ENCODE measurements around the gene SLC35E1.
"Not testable (repeated sequence)": the region's sequence is repeated elsewhere in the genome, so short reads cannot be mapped to it uniquely, and the experiment has no call there.

Gene SLC35E1

GRCh38 chr19:16548956-16549355, 23.3 kb downstream of the SLC35E1 start:
- H3K27me3 ChIP-seq (ENCODE audit: control insufficient read depth, low read length): no peaks in the 10 kb centered on the region
- no peak for TF ChIP-seq CTCF (IDR thresholded peaks at IDR 0.05; ENCODE audit: low read depth, low read length, poor library complexity, severe bottlenecking)
- TF ChIP-seq EZH2phosphoT487 (IDR thresholded peaks at IDR 0.05; ENCODE audit: borderline replicate concordance, low read length): no peak
- H3K4me2 ChIP-seq (ENCODE audit: low read length): no peak overlapping the region
- peaks cover 35% of the 10 kb centered on the region for H3K4me1 ChIP-seq (ENCODE audit: control insufficient read depth, low read length)
- H3K27ac ChIP-seq (ENCODE audit: low read depth, low read length): no peak overlapping the region
- H3F3A ChIP-seq (ENCODE audit: control insufficient read depth, insufficient read depth): peaks cover 22% of the 10 kb centered on the region
- H3K9me3 ChIP-seq (ENCODE audit: control insufficient read depth, insufficient read depth, low read length): no peaks in the 10 kb centered on the region
- H3K36me3 ChIP-seq (ENCODE audit: control insufficient read depth, low read length): peaks cover 35% of the 10 kb centered on the region
- no peak overlapping the region for H3K4me3 ChIP-seq (ENCODE audit: low read length)
- no peaks in the 10 kb centered on the region for H3K9me2 ChIP-seq (replicated peaks; ENCODE audit: control insufficient read depth, low read length)
- peaks cover 44% of the 10 kb centered on the region for H3K79me2 ChIP-seq (ENCODE audit: control insufficient read depth, low read length)
- no peaks in the 10 kb centered on the region; the same call in 1 of the 2 replicates for H4K20me1 ChIP-seq (ENCODE audit: control insufficient read depth, insufficient read depth, low read depth, low read length)

GRCh38 chr19:16544473-16545231, 27.6 kb downstream of the SLC35E1 start:
- Histone ChIP-seq H4K20me1 (ENCODE audit: control insufficient read depth, insufficient read depth, low read depth, low read length) (peaks cover 15% of the 10 kb centered on the region), H3K4me2 (ENCODE audit: low read length) (peak overlapping the region; percentile 86), H3K27ac (ENCODE audit: low read depth, low read length) (peak overlapping the region; percentile 77), H3K4me3 (ENCODE audit: low read length) (peak overlapping the region; percentile 48), H3K9me2 (replicated peaks; ENCODE audit: control insufficient read depth, low read length) (no peaks in the 10 kb centered on the region), H3K27me3 (ENCODE audit: control insufficient read depth, low read length) (no peaks in the 10 kb centered on the region), H3K9me3 (ENCODE audit: control insufficient read depth, insufficient read depth, low read length) (no peaks in the 10 kb centered on the region), H3K4me1 (ENCODE audit: control insufficient read depth, low read length) (peaks cover 60% of the 10 kb centered on the region), H3F3A (ENCODE audit: control insufficient read depth, insufficient read depth) (peaks cover 31% of the 10 kb centered on the region), H3K79me2 (ENCODE audit: control insufficient read depth, low read length) (peaks cover 84% of the 10 kb centered on the region), H3K36me3 (ENCODE audit: control insufficient read depth, low read length) (peaks cover 43% of the 10 kb centered on the region)
- TF ChIP-seq CTCF (IDR thresholded peaks at IDR 0.05; ENCODE audit: low read depth, low read length, poor library complexity, severe bottlenecking) (no peak), EZH2phosphoT487 (IDR thresholded peaks at IDR 0.05; ENCODE audit: borderline replicate concordance, low read length) (no peak)

- not testable (repeated sequence) for H3K27me3 ChIP-seq (ENCODE audit: control insufficient read depth, low read length); H3K9me3 ChIP-seq (ENCODE audit: control insufficient read depth, insufficient read depth, low read length); H3K9me2 ChIP-seq (replicated peaks; ENCODE audit: control insufficient read depth, low read length)
- Histone ChIP-seq H3F3A (ENCODE audit: control insufficient read depth, insufficient read depth) (peaks cover 29% of the 10 kb centered on the region), H3K27ac (ENCODE audit: low read depth, low read length) (peak overlapping the region; percentile 77), H3K4me1 (ENCODE audit: control insufficient read depth, low read length) (peaks cover 67% of the 10 kb centered on the region), H3K79me2 (ENCODE audit: control insufficient read depth, low read length) (peaks cover 86% of the 10 kb centered on the region), H3K4me2 (ENCODE audit: low read length) (peak overlapping the region; percentile 86), H3K4me3 (ENCODE audit: low read length) (peak overlapping the region; percentile 100), H4K20me1 (ENCODE audit: control insufficient read depth, insufficient read depth, low read depth, low read length) (peaks cover 19% of the 10 kb centered on the region), H3K36me3 (ENCODE audit: control insufficient read depth, low read length) (peaks cover 45% of the 10 kb centered on the region)
Observed at GRCh38 chr19:16543734-16544133, 28.5 kb downstream of the SLC35E1 start.

- TF ChIP-seq CTCF (IDR thresholded peaks at IDR 0.05; ENCODE audit: low read depth, low read length, poor library complexity, severe bottlenecking) (no peak), EZH2phosphoT487 (IDR thresholded peaks at IDR 0.05; ENCODE audit: borderline replicate concordance, low read length) (no peak)
- Histone ChIP-seq H3K27ac (ENCODE audit: low read depth, low read length) (peak overlapping the region; percentile 77), H3K4me3 (ENCODE audit: low read length) (peak overlapping the region; percentile 100), H3K4me1 (ENCODE audit: control insufficient read depth, low read length) (peaks cover 64% of the 10 kb centered on the region), H3K79me2 (ENCODE audit: control insufficient read depth, low read length) (peaks cover 87% of the 10 kb centered on the region), H3K36me3 (ENCODE audit: control insufficient read depth, low read length) (peaks cover 52% of the 10 kb centered on the region), H3K9me2 (replicated peaks; ENCODE audit: control insufficient read depth, low read length) (no peaks in the 10 kb centered on the region), H3K4me2 (ENCODE audit: low read length) (peak overlapping the region; percentile 86), H3K27me3 (ENCODE audit: control insufficient read depth, low read length) (no peaks in the 10 kb centered on the region), H3K9me3 (ENCODE audit: control insufficient read depth, insufficient read depth, low read length) (no peaks in the 10 kb centered on the region), H3F3A (ENCODE audit: control insufficient read depth, insufficient read depth) (peaks cover 26% of the 10 kb centered on the region), H4K20me1 (ENCODE audit: control insufficient read depth, insufficient read depth, low read depth, low read length) (peaks cover 20% of the 10 kb centered on the region)
Observed at GRCh38 chr19:16542910-16543472, 29.2 kb downstream of the SLC35E1 start.
